ENCODE data around the gene MMP25.
"Not testable (repeated sequence)": the region's sequence is repeated elsewhere in the genome, so short reads cannot be mapped to it uniquely, and the experiment has no call there.

Gene MMP25

GRCh38 chr16:3047387-3047720 is 993 bp downstream of the MMP25 start:
- H3K9ac ChIP-seq: no peak overlapping the region
- no peaks in the 10 kb centered on the region for H3K9me3 ChIP-seq (ENCODE audit: control insufficient read depth, low read length)
- H3K36me3 ChIP-seq (ENCODE audit: control insufficient read depth, insufficient read depth, low read length): no peaks in the 10 kb centered on the region
- H3K27me3 ChIP-seq (ENCODE audit: control insufficient read depth, insufficient read depth, low read length): peaks cover 9% of the 10 kb centered on the region
- H3K27ac ChIP-seq: no peak overlapping the region
- H2AFZ ChIP-seq: no peak overlapping the region
- no peak for TF ChIP-seq CTCF (IDR thresholded peaks at IDR 0.05)
- H3K79me2 ChIP-seq: no peaks in the 10 kb centered on the region
- H3K4me1 ChIP-seq: peaks cover 3% of the 10 kb centered on the region
- H3K4me3 ChIP-seq (ENCODE audit: low read depth, low read length): no peak overlapping the region
- H3K4me2 ChIP-seq (ENCODE audit: low read length): no peak overlapping the region

GRCh38 chr16:3049921-3050481 is 3.6 kb downstream of the MMP25 start:
- Histone ChIP-seq H3K4me1 (peaks cover 3% of the 10 kb centered on the region), H3K9ac (no peak overlapping the region), H3K4me3 (ENCODE audit: low read depth, low read length) (no peak overlapping the region), H3K4me2 (ENCODE audit: low read length) (no peak overlapping the region), H2AFZ (no peak overlapping the region), H3K9me3 (ENCODE audit: control insufficient read depth, low read length) (no peaks in the 10 kb centered on the region), H3K79me2 (no peaks in the 10 kb centered on the region), H3K27ac (no peak overlapping the region), H3K27me3 (ENCODE audit: control insufficient read depth, insufficient read depth, low read length) (peaks cover 9% of the 10 kb centered on the region), H3K36me3 (ENCODE audit: control insufficient read depth, insufficient read depth, low read length) (no peaks in the 10 kb centered on the region)
- no peak for TF ChIP-seq CTCF (IDR thresholded peaks at IDR 0.05)

- H3K4me2 ChIP-seq (ENCODE audit: low read length): no peak overlapping the region
- H3K4me3 ChIP-seq (ENCODE audit: low read depth, low read length): no peak overlapping the region
- peaks cover 3% of the 10 kb centered on the region for H3K4me1 ChIP-seq
- no peaks in the 10 kb centered on the region for H3K79me2 ChIP-seq
- H3K9me3 ChIP-seq (ENCODE audit: control insufficient read depth, low read length): no peaks in the 10 kb centered on the region
- no peak overlapping the region for H3K27ac ChIP-seq
- H3K9ac ChIP-seq: no peak overlapping the region
- no peak for TF ChIP-seq CTCF (IDR thresholded peaks at IDR 0.05)
- no peak overlapping the region for H2AFZ ChIP-seq
- peaks cover 9% of the 10 kb centered on the region for H3K27me3 ChIP-seq (ENCODE audit: control insufficient read depth, insufficient read depth, low read length)
- no peaks in the 10 kb centered on the region for H3K36me3 ChIP-seq (ENCODE audit: control insufficient read depth, insufficient read depth, low read length)
Measured at GRCh38 chr16:3050487-3050886, 4.1 kb downstream of the MMP25 start.

- Histone ChIP-seq H3K4me2 (ENCODE audit: low read length) (no peak overlapping the region), H3K36me3 (ENCODE audit: control insufficient read depth, insufficient read depth, low read length) (no peaks in the 10 kb centered on the region), H3K9ac (no peak overlapping the region), H3K27ac (no peak overlapping the region), H3K27me3 (ENCODE audit: control insufficient read depth, insufficient read depth, low read length) (peaks cover 7% of the 10 kb centered on the region), H3K4me3 (ENCODE audit: low read depth, low read length) (no peak overlapping the region), H3K9me3 (ENCODE audit: control insufficient read depth, low read length) (no peaks in the 10 kb centered on the region), H3K4me1 (peaks cover 3% of the 10 kb centered on the region), H3K79me2 (no peaks in the 10 kb centered on the region), H2AFZ (no peak overlapping the region)
- no peak for TF ChIP-seq CTCF (IDR thresholded peaks at IDR 0.05)
Measured at GRCh38 chr16:3051009-3051408, 4.6 kb downstream of the MMP25 start.

GRCh38 chr16:3051494-3051893 is 5.1 kb downstream of the MMP25 start:
- Histone ChIP-seq H3K36me3 (ENCODE audit: control insufficient read depth, insufficient read depth, low read length) (no peaks in the 10 kb centered on the region), H3K27me3 (ENCODE audit: control insufficient read depth, insufficient read depth, low read length) (peaks cover 5% of the 10 kb centered on the region), H3K4me3 (ENCODE audit: low read depth, low read length) (no peak overlapping the region), H3K9me3 (ENCODE audit: control insufficient read depth, low read length) (no peaks in the 10 kb centered on the region), H2AFZ (no peak overlapping the region), H3K9ac (no peak overlapping the region), H3K4me1 (peaks cover 3% of the 10 kb centered on the region), H3K4me2 (ENCODE audit: low read length) (no peak overlapping the region), H3K27ac (no peak overlapping the region), H3K79me2 (no peaks in the 10 kb centered on the region)
- TF ChIP-seq CTCF (IDR thresholded peaks at IDR 0.05): no peak

- not testable (repeated sequence) for H3K36me3 ChIP-seq (ENCODE audit: control insufficient read depth, insufficient read depth, low read length); H3K27ac ChIP-seq; H3K27me3 ChIP-seq (ENCODE audit: control insufficient read depth, insufficient read depth, low read length); H3K9ac ChIP-seq; H3K4me1 ChIP-seq; H3K4me2 ChIP-seq (ENCODE audit: low read length); H3K4me3 ChIP-seq (ENCODE audit: low read depth, low read length); H2AFZ ChIP-seq; H3K79me2 ChIP-seq; H3K9me3 ChIP-seq (ENCODE audit: control insufficient read depth, low read length)
Measured at GRCh38 chr16:3052571-3053329, 6.4 kb downstream of the MMP25 start.

GRCh38 chr16:3053330-3053710 is 7.0 kb downstream of the MMP25 start:
- H3K27me3 ChIP-seq (ENCODE audit: control insufficient read depth, insufficient read depth, low read length); H3K4me2 ChIP-seq (ENCODE audit: low read length); H3K36me3 ChIP-seq (ENCODE audit: control insufficient read depth, insufficient read depth, low read length); H3K4me1 ChIP-seq; H3K27ac ChIP-seq; H3K9me3 ChIP-seq (ENCODE audit: control insufficient read depth, low read length); H3K4me3 ChIP-seq (ENCODE audit: low read depth, low read length); H3K79me2 ChIP-seq; H2AFZ ChIP-seq; H3K9ac ChIP-seq: not testable (repeated sequence)
